Activated CD8-positive, alpha-beta memory T cell treated with anti-CD3 and anti-CD28 coated beads, Interleukin-2, amount 50 U/mL, for 4 hours (primary cell): ENCODE measurements around the gene AK9.
A peak's percentile ranks its signal among the peaks of the same experiment; 100 is the strongest.
"Not testable (repeated sequence)": the region's sequence is repeated elsewhere in the genome, so short reads cannot be mapped to it uniquely, and the experiment has no call there.

Source experiments
- DNase-seq: peaks from one replicate; pipeline ENCODE4 v3.0.0-alpha.2; 2020

AK9 gene

DNA sequence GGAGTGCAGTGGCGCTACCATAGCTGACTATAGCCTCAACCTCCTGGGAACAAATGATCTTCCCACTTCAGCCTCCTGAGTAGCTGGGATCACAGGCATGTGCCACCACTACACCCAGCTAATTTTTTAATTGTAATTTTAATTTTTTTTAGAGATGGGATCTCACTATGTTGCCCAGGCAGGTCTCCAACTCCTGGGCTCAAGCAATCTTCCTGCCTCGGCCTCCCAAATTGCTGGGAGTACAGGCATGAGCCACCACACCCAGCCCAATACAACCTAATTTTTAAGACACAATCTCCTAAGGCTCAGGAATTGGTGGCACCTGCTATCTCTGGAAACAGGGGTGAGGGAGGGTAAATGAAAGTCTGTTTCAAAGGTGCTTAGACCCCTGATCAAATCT is 213.8 kb downstream of the AK9 start:
- DNase-seq: no peak

DNA sequence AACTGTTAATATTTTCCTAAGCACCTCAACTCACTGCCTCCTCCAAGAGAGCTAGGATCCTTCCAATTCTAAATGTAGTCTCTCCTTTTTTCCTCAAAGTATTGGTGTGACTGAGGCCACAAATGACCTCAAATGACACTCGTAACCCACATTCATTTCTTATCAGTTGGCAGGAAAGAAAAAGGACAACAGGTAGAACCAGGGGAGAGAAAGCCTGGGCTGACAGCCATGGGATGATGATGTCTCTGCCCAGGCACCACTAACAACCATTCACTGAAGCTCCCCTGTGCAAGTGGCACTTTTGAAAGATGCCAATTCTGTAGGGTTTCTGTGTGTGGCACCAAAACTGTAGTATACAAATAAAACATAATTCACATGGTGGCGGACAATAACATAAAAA is 215.4 kb downstream of the AK9 start:
- no peak for DNase-seq

DNA sequence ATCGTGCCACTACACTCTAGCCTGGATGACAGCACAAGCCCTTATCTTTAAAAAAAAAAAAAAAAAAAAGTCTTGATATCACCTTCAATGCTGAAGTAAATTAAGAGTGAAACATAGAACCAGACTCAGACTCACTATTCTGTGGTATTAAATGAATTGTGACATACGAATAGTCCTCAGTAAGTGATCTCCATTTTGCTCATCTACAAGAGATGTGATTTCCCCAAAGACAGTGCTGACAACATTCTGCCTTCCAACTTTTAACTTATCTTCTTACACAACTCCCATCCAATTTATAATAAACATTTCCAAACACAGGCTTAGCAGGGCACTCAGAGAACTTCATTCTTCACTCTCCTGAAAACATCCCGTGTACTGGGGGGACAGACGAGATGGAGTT is 216.0 kb downstream of the AK9 start:
- DNase-seq: no peak

DNA sequence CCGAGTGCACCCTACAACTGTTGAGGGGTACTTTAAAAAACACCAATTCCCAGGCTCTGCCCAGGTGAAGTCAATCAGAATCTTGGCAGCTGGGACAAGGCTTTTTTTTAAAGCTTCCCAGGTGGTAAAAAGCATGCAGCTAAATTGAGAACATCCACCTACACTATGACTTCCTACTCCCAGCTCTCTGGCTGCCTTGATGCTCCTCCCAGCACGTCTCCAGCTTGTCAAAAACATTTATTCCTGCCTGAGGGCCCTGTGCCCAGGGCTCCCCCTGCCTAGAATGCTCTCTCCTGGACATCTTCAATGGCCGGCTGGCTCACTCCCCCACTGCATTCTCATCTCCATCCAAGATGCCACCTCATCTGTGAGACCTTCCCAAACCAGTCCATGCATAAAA is 217.9 kb downstream of the AK9 start:
- DNase-seq: no peak

DNA sequence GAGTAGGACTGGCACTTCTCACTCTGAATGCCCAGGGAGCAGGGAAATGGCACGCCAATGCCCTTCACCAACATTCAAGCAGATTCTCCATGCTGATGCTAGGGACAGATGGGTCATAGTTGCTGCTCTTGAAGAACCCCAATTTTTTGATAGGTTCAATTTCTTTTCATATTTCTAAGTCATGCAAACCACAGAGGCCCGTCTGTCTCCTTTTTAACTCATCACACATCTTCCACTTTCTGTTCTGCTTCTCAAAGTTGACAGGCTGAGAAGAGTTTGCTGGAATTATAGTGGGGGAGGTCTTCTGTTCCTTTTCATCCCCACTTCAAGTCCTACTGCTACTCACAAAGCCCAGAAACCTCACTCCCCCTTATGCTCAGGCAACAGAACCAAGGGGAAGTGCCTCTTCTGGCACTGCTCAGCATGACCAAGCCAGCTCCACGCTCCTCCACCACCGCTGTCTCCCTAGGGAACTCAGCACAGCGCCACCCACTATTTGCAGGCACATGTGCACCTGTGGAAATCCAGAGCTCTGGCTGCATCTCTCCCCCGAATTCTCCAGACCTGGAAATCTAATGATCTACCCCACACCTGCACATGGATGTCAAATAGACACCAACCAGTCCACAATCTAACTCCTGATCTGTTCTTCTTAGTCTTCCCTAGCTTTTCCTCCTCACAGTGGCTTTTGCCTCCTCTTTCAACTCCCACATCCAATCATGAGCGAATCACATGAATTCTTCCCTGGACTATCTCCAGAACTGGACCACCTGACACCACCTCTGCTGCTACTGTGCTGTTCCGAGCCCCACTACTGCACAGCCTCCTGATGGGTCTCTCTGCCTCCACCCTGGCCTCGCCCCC is 218.6 kb downstream of the AK9 start:
- no peak for DNase-seq

DNA sequence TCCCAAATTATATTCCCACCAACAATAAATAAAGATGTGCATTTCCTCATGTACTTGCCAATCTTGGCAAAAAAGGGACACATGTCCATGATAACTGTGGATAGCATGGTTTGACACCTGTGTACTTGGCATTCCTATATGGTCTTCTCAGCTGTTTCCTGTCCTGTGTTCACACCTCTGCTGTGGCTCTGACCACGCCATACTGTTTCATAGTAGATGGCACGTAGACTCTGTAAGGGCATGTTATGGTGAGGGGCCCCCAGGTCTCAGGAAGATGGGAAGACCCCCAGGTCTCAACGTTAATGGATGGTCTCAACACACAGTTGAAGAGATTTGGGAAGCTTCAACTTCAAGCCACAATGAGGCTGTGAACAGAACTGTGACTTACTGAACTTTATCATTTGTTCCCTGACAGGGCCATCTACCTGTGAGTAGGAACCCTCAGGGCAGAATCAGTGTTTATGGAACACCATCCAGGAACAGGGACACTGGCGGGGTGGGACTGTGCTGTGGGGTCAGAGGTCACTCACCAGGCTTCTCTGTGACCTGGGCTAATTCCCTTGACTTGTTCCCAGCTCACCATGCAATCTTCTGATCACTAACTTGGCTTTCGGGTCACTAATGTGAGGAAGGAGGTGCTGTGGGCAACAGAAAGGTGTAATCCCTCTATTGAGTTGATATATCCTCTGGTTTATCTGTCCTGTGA is 219.7 kb downstream of the AK9 start:
- DNase-seq: no peak

DNA sequence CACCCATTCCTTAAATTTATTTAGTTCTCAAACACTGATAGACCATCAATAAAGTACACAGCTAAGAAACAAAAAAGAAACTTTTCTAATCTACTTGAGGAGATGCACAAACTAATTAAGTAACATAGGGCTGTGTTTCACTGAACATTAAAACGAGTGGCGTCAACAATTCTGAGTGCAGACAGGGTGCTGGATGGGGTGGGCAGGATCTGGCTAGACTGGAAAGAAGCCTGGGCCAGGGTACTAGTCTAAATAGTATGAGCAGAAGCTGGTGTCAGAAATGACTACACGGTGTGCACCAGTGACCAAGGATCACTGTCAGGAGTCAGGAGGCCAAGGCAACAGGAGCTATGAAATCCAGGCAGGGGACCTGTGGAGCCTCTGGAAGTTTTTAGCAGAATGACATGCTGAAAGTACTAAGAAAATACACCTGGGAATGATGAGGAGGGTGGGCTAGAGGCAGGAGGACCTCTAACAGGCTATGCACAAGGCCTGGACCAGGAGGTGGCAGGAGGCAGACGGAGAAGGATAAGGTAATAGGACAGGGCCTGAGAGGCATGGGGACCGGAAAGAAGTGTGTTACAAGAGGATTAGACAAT is 221.3 kb downstream of the AK9 start:
- DNase-seq: no peak

DNA sequence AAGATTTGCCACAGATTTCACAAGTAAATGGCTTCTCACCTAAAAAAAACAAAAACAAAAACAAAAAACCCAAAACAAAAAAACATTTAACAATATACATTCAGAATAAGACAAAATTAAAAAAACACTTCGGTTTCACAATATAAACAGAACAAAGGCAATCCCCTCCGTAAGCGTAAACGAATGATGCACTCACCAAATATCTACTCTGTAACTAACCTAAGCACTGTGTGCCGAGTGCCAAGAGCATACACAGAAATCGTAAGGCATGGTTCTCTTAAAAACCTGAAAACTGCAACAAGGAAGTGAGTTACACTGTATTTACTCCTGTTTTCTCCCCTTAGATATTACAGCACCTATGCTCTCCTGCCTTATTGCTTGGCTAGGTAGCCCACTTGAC is 223.3 kb downstream of the AK9 start:
- DNase-seq: no peak

DNA sequence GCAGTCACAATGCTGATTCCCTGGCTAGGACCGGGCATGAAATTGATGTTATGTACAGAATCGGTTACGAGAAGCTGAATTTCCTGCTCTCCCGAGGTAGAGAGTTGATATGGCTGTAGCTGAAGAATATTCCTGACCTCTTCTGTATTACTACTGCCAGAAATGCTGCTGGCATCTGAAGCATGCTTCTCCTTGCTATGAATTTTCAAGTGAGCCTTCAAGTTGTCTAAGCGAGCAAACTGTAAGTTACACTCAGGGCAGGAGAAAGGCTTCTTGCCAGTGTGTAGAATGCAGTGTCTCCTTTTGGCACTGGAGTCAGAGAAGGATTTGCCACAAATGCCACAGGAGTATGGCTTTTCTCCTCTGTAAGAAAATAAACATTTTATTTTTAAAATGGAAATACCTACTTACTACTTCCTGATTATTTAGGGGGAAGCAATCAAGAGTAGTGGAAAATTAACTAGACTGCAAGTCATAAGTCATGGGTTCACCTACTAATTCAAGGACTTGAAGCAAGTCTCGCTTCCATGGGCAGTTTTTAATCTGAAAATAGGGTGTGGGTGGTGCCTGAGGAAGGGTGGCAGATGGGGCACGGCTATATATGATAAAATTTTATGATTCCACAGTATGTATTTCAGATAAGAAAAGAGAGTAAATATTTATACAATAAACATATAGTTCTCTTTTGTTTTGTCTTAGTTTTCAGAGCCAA is 224.6 kb downstream of the AK9 start:
- DNase-seq: no peak

DNA sequence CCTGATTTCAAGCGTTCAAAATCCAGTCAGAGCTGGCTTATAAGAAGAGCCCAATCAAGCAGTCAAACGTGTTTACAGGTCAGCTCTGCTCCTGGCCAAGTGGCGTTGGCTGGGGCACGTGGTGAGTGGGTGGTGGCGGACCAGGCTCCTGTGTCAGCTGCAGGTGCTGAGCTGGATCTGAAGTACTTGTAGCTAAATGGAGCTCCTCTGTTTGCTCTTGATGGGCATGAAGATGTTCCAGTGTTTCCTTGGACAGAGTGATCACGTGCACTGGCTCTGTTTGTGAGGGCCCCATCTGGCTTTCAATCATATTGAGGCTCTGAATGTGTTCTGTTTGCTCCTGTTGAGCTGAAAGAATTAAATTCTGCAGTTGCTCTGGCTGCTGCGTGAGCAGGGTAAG is 225.2 kb downstream of the AK9 start:
- DNase-seq: no peak

DNA sequence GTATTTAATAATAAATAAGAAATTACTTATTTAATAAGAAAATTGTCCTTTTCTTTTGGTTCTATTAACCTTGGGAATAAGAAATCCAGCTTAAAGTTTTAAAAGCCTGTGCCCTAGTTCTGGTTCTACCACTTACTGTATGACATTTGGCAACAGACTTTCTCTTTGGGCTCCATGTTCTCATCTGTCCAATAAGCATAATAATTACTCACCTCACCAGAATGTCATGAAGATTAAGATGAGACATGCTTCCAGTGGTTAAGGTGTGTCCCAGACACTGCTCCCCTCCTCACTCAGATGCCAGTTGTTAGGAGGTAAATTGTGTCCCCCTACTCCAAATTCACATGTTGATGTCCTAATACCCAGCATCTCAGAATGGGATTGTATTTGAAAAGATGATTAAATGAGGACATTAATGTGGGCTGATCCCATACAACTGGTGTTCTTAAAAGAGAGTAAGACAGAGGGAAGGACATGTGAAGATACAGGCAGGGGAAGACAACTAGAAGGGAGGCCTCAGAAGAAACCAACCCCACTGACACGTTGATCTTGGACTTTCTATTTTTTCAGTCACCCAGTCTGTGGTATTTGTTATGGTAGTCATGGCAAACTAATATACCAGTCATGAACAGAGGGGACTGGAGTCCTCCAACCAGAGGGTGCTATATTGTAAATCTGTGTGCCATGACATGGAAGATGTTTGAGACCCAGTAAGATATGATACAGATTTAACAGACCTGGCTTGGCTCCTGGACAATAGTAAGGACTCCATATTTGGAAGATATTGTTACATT is 229.1 kb downstream of the AK9 start:
- no peak for DNase-seq

DNA sequence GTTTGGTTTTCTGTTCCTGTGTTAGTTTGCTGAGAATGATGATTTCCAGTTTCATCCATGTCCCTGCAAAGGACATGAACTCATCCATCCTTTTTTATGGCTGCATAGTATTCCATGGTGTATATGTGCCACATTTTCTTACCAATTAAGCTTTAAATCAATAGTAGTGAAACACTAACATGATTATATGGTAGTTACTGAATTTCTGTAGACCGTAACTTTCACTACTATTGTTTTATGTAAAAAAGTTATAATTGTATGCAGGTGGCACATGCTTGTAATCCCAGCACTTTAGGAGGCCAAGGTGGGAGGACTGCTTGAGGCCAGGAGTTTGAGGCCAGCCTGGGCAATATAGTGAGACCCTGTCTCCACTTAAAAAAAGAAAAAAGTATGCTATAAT is 229.8 kb downstream of the AK9 start:
- DNase-seq: not testable (repeated sequence)

DNA sequence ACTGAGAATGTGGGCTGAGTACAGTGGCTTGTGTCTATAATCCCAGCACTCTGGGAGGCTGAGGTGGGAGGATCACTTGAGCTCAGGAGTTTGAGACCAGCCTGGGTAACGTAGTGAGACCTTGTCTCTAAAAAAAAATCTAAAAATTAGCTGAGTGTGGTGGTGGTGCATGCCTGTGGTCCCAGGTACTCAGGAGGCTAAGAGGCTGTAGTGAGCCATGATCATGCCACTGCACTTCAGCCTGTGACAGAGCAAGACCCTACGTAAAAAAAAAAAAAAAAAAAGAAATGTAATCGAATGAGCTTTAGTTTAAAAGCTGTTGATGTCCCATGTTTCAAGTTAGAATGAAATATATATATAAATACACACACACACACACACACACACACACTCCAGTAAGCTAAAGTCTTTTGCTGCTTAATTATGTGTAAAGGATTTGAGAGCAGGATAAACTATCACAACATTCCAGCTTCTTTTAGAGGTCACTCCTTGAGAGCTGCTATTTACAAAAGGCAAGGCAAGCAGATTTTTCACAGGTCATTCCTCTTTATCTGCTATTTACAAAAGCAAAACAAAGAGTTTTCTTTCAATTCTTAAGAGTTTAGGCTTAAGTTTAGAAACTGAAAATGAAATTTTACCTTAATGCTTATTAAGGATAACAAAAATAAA is 230.7 kb downstream of the AK9 start:
- DNase-seq: no peak

DNA sequence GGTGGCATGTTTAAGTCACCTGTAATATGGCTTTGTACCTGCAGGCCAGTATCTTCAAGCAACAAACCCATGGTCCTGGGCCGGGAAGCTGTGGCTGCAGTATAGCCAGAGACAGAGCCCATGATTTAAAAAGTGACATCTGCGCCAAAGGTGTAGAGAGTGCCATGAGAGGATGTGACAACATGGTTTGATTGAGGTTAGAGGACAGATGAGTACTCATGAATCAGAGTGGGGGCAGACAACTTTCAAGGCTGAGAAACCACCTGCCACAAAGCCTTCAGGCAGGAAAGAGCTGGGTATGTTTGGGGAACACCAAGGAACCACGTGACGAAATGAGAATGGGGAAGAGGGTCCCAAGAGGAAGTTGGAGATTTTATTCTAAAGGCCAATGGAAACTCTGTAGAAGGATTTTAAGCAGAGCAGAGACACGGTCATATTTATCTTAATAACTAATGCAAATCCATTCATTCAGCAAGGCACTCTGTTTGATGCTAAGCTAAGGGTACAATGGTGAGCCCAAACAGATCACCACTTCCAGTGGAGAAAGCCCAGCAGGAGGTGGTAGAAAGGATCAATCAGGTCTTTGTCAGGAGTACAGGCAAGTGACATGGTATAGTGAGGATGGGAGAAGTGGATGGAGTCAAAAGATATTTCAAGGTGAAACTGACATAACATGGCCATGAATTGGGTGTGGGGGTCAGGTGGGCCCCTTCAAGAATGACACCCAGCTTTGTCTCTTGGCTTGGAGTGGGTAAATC is 232.0 kb downstream of the AK9 start:
- peak; percentile 52 for DNase-seq

DNA sequence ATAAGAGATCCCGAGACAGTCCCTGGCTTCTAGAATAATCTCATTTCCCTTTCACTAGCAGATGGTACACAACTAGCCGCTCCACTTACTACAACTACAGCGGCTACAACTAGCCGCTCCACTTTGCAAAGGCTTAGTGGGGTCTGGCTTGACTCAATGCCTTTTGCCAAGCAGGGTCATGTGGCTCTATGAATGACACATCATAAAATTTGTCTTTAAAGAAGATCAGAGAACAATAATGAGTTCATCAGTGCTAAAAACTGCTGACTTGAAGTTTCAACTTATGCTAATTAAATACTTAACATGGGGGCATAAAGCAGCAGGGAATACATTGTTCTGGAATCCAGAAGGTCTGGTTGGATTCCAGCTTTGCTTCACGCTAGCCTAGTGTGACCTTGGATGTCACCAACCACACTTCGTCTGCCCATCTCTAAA is 233.4 kb downstream of the AK9 start:
- DNase-seq: no peak

DNA sequence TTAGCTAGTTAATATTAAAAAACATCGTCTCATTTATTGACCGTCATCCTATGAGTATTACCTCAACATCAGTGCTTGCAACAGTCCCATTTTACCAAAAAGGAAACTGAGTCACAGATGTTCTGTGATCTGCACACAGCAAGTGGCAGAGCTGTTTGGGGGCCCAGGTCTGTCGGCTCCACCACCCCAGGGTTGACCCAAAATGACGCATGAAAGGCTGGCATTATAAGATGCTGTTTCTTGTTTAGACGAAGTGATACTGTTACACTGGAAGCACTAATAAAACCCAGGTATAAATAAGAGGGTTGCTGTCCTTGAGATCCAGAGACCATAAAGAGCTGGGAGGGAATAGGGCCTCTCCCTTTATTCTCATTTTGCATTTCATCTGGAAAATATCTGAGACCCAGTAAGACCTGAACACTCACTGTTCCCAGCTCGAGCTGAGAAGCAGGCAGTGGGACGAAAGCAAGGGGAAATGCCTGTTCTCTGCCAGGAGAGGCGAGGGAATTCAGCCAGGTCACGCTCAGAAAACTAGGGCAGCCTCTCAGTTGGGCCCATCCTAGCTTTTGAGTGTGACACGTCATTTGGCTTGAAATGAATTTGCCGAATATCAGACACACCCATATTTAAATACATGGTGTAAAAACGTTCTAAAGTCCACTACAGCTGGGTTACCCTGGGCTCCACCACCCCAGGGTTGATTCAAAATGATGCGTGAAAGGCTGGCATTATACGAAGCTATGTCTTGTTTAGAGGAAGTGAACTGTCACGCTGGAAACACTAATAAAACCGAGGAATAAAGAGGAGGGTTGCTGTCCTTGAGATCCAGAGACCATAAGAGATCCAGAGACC is 234.1 kb downstream of the AK9 start:
- no peak for DNase-seq

DNA sequence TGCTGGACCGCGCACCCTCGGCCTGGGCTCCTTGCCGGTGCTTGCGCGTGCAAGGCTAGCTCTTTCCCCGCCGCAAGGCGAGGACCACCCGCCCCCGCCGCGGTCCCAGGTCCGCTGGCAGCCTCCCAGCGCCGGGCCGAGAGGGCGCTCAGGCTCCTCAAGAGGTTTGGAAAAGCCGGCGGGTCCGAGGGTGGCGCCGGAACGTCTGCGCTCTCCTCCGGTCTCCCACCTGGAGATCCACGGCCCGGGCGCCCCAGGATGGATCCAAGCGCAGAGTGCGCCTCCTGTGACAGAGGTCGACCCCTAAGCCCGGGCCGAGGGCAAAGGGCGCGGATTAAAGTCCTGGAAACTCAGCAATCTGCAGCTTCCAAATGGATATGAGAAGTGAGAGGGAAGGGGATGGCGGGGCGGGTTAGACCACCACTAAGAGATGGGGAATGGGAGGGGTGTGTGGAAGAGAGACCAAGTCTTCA is 234.9 kb downstream of the AK9 start:
- DNase-seq: no peak

DNA sequence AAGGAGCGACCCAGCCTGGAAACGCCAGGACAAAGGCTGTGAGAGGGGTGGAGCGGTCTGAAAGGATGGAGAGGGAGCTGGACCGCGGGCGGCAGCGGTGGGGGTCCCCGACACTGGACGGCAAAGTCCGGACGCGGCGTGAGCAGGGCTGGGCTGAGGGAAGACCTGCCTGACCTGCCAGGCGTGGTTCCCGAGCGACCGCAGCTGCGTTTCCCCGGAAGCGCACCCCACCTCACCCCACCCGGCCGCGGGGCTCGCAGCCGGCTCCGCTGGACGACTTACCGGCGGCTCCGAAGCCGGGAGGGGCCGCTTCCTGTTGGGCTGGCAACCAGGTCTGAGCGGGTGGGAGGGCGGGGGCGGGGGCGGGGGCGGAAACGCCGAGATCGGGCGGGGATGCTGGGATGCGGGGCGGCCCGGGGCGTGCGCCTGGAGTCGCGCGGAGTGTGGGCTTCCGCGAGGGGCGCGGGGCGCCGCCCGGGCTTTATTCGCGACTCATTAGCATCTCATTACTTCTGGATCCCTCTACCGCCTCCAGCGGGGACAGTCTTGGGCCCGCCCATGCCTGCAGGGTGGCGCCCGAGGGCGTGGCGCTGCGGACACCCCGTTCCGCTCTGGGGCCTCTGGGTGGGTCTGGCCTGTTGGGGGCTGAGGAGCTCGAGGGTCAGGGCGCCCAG is 235.4 kb downstream of the AK9 start, which contains the start of gene MICAL1:
Gene MICAL1 (minus strand): TSS at position 336 of the 674 bp plus-strand sequence. CDS start 1,576 bp downstream, outside the sequence.
- peak; percentile 65 for DNase-seq
